GM19395 (cell line): Measurements from ENCODE around the gene LRRK2.
A peak's percentile ranks its signal among the peaks of the same experiment; 100 is the strongest.

Experiments
- ATAC-seq: cut with Tn5 transposase; IDR thresholded peaks from one replicate; pipeline ENCODE4 v1.9.1; 2021; ENCODE audit warnings: mild to moderate bottlenecking, moderate library complexity; ENCODE audit not compliant: unreplicated experiment

LRRK2 gene

GRCh38 chr12:40224439-40225291 lies at the start of gene LRRK2:
TSS of gene LRRK2 (plus strand) at chr12:40224997. CDS start at chr12:40225132, 135 bp downstream.
- peak; percentile 51 for ATAC-seq

GRCh38 chr12:40175045-40175444 lies 49.8 kb upstream of the LRRK2 start:
- ATAC-seq, result no peak

- ATAC-seq, result no peak
Measured at GRCh38 chr12:40175489-40175888, 49.3 kb upstream of the LRRK2 start.

- ATAC-seq, result no peak
Measured at GRCh38 chr12:40178701-40179100, 46.1 kb upstream of the LRRK2 start.

- no peak for ATAC-seq
Measured at GRCh38 chr12:40181490-40181889, 43.3 kb upstream of the LRRK2 start.

- ATAC-seq, result no peak
Measured at GRCh38 chr12:40183715-40184114, 41.1 kb upstream of the LRRK2 start.

DNA sequence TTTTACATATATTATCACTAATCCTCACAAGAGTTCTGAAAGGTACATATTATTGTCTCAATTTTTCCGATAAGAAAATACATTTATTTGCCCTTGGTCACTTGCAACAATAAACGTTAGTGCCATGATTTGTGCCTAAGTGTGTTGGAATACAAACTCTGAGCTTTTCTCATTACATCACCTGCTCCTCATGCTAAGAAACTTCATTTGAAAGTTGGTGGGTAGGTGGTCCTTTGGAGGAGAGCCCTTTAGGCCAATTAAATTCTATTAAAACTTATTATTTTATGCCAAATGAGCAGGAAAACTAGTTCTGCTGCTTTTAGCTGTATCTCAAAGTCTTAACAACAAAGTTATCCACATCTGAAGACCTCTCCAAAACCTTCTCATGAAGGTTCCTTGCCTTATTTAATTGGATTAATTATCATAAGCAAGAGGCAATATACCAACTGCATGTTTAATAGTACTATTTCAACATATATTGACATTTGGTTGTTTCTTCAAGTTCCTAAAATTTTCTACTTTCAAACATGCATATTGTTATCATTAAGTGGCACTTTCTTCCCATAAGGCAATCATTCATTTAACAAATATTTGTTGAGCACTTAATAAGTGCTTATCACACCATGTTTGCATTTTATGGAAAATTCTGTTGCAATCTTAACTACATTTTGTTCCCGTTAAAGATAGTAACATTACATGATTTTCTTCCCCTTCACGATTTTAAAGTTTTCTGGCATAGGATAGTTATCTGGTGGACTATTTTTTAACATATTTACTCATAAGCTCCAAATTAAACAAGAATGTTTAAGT lies 40.1 kb upstream of the LRRK2 start:
- ATAC-seq, result no peak

DNA sequence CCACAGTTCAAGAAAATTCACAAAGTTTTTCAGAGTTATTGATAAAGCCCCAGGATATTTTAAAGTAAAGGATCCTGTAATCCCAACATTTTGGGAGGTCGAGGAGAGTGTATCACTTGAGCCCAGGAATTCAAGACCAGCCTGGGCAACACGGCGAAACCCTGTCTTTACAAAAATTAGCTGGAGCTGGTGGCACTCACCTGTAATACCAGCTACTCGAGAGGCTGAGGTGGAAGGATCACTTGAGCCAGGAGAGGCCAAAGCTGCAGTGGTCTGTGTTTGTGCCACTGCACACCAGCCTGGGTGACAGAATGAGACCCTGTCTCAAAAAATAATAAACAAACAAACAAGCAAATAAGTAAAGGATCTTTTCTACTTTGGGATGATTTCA lies 39.5 kb upstream of the LRRK2 start:
- no peak for ATAC-seq

GRCh38 chr12:40188558-40189320 lies 36.1 kb upstream of the LRRK2 start:
- no peak for ATAC-seq

DNA sequence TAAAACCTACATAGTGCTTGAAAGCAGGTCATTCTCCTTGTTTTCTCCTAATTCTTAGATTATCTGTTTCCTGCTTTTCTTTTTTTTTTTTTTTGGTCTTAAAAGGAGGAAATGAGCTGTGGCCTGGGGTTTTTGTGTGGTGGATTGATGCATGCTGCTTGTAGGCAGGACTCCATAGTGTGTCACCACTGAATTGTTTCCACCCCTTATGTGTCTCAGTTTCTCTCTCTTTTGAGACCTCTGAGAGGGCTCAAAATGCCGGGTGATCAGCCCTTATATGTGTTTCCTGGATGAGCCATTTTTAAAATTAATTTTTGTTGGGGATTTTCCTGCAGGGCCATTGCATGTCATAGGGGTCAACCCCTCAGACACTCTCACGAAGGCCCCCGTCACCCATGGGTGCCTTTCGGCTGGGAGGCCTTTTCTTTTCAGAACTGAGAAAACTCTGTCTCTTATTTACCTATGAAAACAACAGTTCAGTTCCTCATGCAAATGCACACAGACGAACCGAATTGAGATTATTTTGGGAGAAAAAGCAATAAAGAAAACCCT lies 32.0 kb upstream of the LRRK2 start:
- ATAC-seq, result peak; percentile 98

DNA sequence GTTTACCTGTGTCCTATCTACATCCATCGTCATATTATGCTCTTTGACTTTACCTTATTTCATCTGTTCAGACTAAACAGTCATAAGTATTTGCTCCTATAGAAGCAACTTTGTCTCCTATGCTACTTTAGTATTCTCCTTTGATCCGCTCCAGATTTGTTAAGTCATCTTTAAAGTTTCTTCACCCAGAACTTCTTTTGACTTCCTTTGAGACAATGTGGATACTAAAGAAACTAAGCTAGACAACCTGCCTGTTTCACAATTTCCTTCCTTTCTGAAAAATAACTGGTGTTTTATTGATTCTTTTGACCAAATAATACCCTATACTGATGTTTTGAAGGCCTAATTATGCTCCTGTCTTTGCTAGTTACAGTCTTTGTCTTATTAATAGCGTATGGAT lies 30.0 kb upstream of the LRRK2 start:
- no peak for ATAC-seq

DNA sequence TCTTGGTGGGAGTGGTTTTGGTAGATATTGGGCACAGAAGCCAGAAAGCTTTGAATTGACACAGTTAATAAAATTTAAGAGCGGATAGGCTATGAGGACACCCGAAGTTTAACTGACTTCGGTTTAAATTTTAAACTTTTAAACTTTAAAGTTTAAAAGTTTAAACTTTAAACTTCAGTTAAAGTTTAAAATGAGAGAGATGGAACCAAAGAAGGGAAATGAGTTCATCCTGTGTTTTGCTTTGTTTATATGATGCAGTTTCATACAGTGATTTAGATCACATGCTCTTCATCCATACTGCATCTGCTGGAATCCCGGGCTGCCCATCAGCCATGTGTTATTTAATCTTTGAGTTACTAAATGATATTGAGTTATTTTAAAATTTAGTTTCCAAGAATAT lies 27.2 kb upstream of the LRRK2 start:
- ATAC-seq, result no peak

DNA sequence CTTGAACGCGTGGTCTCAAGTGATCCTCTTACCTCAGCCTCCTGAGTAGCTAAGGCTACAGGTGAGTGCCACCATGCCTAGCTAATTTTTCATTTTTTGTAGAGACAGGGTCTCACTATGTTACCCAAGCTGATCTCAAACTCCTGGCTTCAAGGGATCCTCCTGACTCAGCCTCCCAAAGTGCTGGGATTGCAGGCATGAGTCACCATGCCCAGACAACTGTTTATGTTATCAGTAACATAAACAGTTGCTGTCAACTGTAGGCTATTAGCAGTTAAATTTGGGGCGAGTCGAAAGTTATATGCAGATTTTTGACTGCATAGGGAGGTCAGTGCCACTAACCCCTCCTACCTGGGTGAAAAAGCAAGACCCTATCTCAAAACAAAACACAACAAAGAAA lies 26.2 kb upstream of the LRRK2 start:
- ATAC-seq, result no peak

DNA sequence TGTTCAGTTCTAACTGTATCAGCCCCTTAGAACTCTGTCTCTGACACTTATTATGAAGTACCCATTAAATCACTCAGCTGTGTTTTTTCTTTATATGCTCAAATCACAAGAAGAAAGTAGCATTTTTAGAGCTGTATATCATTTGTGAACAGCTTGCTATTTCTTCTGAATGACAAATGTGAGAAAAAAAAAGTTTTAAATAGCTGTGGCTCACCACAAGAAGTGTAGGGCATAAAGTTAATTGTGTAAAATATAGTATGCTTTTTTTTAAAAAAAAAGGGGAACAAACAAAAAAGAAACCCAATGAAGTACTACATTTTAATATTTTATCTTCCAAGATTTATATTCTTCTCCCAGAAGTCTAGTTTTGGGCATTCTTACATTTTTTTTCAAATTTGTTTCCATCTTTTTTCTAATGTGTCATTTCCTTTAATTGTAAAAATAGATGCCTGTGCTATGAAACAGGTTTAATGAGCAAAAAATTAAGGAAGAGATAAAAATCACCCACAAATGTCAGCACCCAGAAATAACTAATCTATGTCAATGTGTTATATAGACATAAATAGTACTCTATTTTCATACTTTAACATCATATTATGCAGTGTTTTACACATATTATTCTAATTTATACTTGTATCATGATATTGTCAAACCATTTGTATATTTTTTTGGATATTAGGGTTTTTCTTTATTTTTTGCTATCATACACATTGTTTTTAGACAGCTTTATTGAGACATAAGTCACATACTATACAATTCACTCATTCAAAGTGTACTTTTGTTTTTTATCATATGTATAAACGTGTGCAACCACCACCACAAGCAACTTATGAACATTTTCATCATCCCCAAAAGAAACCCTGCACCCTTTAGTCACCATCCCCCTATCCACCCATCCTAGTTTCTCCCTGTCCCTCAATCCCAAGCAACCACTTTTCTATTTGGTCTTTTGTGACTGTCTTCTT lies 22.4 kb upstream of the LRRK2 start:
- ATAC-seq, result no peak

GRCh38 chr12:40203060-40203430 lies 21.8 kb upstream of the LRRK2 start:
- no peak for ATAC-seq

- ATAC-seq, result no peak
Measured at GRCh38 chr12:40204337-40204736, 20.5 kb upstream of the LRRK2 start.

- no peak for ATAC-seq
Measured at GRCh38 chr12:40207551-40207950, 17.2 kb upstream of the LRRK2 start.

DNA sequence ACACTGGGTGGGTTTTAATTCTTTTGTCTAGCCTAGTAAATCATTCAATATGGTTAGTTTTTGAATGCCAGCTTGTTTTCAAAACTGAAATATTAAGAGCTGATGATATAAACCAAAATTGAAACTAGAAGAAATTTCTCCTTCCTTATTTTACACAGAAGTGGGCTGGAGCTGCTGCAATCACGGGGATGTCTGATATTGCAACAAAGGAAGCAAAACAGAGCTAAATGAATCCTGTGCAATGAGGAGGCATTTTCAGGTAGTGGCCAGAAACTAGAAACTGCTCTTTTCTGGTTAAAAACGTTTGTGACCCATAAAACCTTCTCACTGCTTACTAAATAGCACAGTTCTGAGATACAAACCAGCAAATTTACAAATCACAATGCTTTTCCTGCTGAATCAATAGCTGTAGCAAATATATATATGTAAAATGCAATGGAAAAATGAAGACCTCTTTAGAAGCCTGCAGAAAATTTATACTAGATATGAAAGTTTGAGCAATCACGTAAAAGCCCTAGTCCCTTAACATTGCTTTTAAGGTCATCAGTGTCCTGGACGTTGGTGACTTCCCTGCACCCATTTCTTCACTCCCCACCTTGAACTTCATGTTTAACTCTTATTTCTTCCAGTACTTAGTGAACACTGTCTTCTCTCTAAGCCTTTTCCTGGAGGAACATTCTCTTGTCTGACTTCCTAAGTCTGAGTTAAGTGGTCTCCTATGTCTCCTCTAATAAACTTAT lies 15.9 kb upstream of the LRRK2 start:
- peak; percentile 93 for ATAC-seq

DNA sequence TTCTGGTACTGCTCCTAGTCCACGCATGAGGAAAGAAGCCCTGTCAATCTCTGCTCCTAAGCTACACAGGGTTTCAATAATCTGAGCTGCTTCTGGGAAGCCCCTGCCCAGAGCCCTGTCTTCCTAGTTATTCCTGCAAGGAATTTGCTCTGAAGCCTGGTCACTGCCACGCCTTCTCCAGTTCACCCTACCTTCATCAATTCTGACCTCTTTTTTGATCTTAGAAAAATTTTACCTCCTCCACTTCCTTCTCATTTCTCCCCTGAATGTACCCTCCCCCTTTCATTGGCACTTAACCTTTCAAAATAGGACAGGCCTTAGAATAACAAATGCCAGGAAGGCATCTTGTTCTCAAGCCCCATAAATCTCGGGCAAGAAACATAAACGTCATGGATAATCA lies 14.9 kb upstream of the LRRK2 start:
- ATAC-seq, result no peak
